Stimulated activated CD8-positive, alpha-beta memory T cell treated with anti-CD3 and anti-CD28 coated beads, Interleukin-7, amount 100 ng/mL, for 24 hours (primary cell): Measurements from ENCODE around the gene GIT2.
"Not testable (repeated sequence)": the region's sequence is repeated elsewhere in the genome, so short reads cannot be mapped to it uniquely, and the experiment has no call there.

Experiments used
- DNase-seq: peaks from one replicate; pipeline ENCODE4 v3.0.0-alpha.2; 2020; ENCODE audit warnings: low read depth

Gene GIT2

DNA sequence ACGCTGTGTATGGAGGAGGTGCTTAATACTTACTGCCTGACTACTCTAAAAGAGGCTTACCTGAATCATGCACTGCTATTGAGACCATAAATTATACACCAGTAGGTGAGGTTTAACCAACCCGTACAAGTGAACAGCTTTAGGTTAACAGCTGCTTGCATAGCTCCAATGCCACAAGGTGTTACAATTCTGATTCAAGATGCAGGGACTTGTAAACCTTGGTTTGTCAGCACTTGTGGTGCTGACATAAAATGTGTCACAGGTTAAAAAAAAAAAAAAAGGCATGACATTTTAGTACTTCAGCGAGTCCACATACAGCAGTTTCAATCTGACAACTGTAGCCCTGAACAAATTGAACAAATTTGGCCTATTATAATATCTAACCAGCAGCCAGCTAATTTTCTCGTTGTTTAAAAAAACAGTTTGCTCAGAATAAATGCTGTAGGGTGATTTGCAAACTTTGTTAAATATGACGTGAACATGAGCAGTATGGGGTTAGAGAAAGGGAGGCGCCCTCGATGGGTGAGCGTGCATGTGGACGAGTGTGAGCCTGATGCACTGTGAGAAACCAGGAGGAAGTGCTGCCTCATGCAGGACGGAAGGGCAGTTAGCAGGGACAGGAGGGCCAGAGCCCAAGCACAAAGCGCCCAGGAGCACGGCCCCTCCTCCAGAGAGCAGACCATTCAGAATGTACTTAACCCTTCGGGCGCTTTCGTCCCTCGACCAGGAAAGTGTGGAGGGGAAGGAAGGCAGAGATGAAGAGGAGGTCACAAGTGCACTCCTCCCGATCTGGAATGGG is 51.4 kb downstream of the GIT2 start:
- DNase-seq = no peak

DNA sequence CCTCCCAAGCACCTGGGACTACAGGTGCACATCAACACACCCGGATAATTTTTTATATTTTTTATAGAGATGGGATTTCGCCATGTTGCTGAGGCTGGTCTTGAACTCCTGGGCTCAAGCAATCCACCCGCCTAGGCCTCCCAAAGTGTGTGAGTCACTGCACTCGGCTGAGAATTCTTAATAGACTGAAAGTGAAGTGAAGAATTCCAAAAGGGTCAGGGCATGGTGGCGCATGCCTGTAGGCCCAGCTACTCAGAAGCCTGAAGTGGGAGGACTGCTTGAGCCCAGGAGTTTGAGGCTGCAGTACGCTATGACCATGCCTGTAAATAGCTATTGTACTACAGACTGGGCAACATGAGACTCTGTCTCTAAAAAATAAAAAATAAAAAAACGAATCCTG is 52.4 kb downstream of the GIT2 start:
- DNase-seq = no peak

DNA sequence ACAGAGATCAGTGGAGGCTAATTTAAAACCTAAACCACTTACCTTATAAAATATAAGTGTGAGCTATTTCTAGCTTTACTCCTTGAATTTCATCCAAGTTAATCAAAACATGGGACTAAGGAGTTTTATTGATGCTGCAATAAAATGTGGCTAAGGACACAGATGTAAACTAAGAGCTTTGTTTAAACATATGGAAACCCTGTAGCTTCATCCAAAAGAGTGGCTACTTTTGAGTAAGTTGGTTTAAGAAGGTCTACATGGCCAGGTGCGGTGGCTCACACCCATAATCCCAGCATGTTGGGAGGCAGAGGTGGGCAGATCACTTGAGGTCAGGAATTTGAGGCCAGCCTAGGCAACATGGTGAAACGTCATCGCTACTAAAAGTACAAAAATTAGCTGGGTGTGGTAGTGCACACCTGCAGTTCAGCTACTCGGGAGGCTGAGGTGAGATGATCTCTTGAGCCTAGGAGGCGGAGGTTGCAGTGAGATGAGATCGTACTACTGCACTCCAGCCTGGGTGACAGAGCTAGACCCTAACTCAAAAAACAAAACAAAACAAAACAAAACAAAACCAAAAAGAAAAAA is 55.7 kb downstream of the GIT2 start:
- no peak for DNase-seq

DNA sequence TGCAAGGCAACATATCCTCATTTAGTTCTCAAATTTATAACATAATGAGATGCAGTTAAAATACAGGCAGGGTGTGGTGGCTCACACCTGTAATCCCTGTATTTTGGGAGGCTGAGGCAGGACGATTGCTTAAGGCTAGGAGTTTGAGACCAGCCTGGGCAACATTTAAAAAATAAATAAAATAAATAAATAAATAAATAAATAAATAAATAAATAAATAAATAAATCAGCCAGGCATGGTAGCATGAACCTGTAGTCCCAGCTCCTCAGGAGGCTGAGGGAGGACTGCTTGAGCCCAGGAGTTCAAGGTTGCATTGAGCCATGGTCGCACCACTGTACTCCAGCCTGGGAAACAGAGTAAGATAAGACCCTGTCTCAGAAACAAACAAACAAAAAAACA is 56.7 kb downstream of the GIT2 start:
- no peak for DNase-seq

DNA sequence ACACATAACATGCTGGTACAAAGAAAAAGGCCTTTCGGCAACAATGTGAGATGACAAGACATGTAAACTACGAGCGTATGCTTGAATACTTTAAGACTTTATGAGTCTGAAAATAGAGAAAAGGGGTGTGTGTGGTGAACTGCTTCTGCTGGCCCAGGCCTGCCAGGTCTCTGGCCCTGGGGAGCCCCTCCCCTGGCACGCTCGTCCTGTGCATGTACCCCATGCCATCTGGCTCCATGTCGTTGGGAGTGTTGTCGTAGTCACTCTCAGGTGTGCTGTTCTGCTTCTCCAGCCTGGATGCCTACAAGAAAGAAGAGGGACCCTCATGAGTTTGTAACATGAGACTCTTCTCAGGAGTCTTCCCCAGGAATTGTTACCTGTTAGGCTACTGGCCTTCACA is 57.2 kb downstream of the GIT2 start:
- no peak for DNase-seq

DNA sequence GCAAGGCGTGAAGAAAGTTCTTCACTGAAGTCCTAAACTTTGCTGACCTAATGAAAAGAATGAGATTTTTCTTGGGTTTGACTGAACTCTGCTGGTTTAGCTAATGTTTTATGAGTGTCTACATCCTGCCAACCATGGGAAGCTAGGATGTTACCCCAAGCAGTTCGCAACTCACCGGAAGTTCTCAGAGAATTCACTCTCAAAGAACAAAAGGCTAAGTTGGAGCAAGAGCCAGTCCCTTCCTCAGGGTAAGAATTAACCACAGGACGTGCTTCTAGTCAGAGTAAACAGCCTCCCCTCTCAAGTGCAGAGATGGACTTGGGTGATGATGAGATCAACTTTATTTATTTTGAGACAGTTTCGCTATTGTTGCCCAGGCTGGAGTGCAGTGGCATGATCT is 58.8 kb downstream of the GIT2 start:
- no peak for DNase-seq

DNA sequence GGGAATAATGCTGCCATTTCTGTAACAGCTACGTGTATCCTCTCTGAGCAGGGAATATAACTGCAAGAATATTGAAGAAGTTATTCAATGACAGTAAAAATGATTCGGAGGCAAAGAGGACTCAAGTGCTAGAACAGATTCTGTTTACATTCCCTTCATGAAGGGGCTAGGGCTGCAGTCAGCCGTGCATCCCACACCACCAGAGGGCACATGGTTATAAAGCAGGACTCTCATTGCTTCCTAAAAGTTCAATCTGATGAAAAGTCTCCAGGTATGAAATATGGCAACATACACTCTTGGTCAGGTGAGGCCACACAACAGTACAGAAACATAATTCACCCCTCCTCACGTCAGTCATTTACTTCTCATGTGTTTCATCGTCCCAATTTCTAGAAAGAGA is 62.1 kb downstream of the GIT2 start:
- DNase-seq = no peak

DNA sequence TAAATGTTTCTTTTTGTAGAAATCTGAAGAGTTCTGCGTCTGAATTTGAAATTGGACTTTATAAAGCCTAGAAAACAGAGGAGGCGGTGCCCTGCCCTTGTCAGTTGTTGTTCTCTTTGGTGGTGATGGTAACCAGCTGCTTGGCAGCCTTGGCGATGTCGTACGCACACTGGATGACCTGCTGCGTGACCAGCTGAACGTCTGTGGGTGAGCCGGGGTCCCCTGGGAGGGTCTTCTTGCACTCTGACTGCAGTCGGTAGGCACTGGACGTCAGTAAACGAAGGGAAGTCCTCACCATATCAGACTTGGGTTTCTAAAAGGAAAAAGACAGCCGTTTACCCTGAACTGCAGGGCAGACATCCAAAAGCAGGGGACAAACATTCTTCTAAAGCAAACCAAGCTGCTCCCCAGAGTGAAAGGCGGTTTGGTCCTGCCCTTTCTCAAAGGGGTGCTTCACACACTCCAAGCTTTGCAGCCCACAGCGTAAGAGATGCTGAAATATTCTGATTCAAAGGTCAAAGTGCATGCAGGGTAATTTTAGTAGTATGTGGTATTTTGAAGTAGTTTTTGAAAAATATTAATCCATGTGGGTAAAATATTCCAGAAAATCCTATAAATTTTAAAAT is 63.2 kb downstream of the GIT2 start:
- no peak for DNase-seq

DNA sequence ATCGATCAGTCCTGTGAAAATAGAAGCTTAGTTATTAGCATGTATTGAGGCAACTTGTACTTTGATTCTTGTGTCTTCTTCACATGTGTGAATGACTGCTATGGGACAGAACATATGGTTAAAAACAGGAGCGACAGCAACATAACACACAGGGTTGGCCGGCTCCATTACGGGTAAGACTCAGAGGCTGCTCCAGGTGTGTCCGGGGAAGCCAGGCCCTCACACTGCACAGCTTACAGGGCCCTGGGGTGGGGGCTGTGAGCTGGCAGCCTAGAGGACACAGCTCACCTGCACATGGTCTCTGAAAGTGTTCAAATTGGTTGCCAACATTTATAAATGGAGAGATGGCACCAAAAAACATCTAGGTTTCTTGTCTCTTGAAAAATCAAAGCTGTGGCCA is 65.0 kb downstream of the GIT2 start:
- DNase-seq = no peak

DNA sequence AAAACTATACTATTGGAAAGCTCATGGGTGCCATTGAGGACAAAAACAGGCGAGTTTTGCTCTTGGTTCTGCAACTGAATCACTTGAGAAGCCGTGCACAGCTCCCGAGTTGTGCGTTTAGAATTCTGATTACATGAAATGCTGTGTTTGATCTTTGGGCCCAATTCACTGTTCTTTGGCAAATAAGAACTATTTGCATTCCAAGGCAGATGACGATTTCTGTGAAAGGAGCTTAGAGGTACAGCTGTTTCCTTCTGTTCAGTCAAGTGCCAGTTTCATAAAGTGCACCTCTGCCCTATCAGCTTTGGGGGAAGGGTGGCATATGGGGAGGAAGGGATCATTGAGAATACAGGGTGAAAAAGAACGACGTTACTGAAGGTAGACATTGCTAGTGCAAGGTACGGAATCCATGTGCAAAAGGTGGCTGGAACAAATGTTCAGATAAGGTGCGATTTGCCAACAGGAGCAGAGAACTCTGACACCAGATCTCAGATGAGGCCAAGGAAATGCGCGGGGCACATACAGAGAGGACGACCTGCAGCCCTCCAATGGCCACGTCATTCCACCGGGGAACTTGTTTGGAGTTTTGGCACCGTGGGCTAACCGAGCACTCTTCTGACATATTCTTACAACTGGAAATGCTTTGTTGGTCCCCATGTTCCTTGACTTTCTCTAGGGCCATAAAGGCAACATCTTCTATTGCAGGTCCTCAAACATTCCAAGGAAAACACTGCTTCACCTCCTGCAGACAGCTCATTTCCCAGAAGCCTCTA is 66.0 kb downstream of the GIT2 start:
- DNase-seq = no peak

DNA sequence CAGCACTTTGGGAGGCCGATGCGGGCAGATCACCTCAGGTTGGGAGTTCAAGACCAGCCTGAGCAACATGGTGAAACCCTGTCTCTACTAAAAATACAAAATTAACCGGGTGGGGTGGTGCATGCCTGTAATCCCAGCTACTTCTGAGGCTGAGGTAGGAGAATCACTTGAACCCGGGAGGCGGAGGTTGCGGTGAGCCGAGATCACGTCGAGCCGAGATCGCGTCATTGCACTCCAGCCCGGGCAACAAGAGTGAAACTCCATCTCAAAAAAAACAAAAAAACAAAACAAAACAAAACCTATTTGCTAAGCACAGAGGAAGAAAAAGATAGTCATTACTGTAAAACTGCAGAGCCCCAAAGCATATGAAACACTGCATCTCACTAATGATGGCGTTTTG is 66.8 kb downstream of the GIT2 start:
- not testable (repeated sequence) for DNase-seq

DNA sequence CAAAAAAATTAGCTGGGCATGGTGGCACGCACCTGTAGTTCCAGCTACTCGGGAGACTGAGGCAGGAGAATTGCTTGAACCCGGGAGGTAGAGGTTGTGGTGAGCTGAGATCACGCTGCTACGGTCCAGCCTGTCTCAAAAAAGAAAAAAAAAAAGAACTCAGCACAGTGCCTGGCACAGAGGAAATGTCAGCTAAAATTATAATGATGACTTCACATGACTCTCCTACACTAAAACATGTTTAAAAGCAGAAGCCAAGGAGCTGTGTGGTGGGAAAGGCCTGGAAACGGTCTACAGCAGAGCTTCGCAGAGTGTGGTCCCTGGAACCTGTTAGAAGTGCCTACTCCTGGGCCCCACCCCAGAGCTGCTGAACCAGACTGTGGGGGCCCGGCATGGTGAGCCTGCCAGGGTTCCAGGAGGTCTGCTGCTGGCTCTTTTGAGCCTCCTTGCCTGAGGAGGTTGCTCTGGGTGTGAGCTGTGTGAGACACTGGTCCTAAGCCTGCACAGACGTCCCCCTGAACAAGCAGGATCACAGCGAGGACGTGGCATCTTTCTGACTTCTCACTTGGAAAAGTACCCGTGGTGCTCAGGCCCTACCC is 68.0 kb downstream of the GIT2 start:
- no peak for DNase-seq

DNA sequence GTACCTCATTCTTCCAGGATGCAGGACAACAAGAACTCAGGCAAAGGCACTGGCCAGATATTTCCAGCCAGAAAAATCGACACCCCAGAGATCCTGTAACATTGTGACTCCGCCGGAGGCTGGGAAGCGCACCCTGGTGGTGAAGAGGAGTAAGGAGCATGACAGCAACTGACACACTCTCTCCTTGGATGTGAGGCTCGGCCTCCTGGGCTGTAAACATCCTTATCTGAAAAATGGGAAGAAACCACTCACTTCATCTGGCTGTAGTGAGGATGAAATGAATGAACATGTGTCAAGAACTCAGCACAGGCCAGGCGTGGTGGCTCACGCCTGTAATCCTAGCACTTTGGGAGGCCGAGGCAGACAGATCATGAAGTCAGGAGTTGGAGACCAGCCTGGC is 68.5 kb downstream of the GIT2 start:
- DNase-seq = no peak

DNA sequence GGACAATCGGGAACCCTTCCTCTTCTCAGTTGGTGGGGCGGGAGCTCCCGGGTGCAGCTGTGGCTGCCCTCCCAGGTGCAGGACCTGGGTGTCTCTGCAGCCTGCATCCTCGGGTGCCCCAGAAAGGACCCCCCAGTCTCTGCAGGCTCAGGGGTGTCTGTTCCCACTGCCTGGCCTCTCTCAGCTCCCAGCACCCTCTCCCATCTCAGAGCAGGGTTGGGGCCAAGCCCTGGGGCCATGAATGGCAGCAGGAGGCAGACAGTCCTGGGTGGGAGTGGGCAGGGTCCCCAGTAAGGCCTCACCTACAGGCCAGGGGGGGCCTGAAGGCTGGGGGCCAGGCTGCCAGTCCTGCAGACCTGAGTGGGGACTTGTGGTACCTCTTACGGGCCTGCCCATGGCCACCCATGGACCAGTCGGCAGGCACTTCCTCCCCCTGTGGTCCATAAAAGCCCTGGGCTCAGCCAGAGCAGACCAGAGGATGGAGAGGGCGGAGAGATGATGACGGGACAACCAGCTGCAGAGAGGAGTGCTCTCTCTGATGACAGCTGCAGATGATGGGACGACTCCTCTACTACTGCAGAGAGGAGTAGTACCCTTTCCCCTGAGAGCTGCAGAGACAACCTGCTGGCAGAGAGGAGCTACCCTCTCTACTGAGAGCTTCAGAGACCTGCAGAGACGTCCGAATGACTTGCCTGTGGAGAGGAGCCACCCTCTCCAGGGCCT is 69.5 kb downstream of the GIT2 start:
- no peak for DNase-seq

DNA sequence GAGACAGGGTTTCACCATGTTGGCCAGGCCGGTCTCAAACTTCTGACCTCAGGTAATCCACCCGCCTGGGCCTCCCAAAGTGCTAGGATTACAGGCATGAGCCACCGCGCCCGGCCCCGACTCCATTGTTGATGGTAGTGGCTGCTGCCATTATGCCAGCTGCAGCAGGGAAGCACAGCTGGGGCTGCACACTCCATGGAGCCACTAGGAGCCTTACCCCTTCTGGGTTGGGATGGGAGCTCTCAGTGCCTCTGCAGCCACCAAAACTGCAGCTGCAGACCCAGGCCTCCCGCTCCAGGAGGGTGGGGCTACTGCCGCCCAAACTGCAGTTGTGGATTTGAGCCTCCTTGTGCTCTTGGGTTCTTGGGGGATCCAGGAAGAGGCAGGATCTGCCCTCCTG is 70.2 kb downstream of the GIT2 start:
- no peak for DNase-seq

DNA sequence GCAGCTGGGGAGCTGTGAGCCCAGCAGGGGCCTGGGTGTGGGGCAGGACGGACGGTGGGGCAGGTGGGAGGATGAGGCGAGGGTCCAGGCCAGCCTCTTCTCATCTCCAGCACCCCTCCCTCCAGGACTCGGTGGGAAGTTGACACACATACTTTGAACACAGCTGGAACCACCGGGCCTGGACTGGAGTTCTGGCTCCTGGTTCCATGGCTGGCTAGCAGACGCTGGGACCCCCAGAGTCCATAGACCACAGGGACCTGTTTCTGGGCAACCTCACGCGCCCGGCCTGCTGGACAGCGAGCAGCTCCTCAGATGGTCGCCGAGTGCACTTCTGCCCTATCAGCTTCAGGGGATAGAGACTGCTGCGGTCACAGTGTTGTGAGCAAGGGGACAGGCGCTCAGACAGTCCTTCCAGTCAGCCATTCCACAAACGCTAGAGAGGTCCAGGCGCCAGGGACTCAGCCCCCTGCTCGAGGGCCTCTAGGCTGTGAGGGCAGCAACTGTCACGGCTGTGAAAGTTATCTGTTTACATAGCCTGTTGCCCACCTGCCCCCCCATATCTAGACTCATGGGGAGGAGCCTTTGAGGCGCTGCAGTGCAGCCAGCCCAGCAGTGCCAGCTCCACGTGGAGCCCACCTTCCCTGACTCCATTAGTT is 70.9 kb downstream of the GIT2 start:
- DNase-seq = no peak

DNA sequence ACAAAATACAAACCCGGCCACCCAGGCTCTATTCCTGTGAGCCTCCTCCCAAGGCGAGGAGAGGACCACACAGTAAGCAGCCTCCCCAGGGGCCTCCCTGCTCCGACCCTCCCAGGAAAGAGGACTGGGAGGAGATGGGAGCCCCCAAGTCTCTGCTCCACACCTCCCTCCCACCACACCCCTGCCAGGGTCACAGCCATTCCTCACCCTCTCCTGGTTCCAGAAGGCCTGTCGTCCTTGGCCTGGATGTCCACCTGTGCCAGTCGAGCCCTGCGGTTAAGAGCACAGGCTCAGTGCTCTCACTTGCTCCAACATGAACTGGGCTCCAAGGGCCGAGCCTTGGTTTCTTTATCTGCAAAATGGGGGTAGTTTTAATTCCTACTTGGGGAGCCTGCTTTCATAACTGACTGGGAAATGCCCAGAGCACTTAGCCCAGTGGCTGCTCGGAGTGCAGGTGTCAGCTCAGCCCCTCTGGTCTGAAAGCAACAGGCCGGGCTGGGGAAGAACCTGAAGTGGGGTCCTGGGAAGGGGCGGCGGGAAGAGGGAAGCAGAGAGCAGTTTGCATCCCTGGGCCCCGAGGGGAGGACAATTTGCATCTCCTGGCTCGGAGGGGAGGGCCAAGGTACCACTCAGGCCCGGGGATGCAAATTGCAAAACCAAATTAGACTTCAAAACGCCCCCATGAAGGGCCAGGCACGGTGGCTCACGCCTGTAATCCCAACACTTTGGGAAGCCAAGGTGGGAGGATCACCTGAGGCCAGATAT is 72.5 kb downstream of the GIT2 start:
- no peak for DNase-seq

DNA sequence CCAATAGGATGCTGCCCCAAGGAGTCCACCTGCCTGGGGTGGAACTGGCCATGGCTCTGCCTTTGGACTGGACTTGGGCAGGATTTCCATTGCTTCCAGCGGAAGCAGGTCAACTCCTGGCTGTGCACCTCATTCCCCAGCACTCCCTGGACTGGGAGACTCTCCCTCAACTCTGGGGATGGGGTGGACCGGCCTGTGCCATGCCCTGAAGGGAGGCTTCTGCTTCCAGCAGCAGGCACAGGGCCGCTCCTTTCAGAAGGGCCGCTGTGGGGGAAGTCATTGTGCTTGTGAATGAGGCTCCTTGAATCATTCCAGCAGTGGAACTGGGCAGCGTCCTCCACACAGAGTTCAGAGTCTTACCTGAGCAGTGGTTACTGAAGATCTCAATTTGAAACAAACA is 73.1 kb downstream of the GIT2 start:
- DNase-seq = no peak

DNA sequence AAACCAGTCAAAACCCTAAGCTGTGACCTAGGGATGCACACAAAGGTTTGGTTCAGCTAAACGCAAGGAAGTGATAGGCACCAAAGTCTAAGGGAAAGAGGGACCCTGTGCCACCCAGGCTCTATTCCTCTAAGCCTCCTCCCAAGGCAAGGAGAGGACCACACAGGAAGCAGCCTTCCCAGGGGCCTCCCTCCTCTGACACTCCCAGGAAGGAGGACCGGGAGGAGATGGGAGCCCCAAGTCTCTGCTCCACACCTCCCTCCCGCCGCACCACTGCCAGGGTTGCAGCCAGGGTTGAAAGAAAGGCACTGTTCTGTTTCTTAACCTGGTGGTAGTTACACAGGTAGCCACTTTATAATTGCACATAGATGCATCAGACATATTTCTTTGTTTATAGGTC is 74.2 kb downstream of the GIT2 start:
- DNase-seq = no peak

DNA sequence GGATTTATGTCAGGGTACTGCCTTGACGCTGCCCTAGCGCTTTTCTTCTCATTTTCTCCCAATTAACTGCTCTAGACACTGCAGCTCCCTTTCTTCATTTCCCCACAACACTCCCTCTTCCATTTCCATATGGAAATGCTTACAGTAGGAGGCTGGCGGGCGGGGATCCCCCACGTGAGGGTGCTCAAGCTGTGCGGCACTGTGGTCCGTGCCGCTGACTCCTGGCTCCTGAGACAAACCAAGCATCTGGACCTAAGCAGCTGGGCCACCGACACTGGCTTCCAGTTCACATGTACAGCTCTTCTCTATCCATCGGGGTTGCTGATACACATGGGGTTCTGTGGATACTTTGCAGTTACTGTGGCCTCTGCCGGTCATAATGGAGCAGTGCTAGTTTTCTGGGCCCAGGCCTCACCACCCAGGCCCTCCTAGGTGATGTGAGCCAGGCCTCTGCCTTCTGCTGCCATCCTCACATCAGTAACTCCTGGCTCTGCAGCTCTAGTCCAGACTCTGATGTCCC is 75.8 kb downstream of the GIT2 start:
- DNase-seq = no peak
